ENCODE results near the gene PLEKHA3. TPM values are rescaled to one million over a fixed set of nuclear protein-coding genes. Genes with fewer than 3 reads are reported as not detected.

The PLEKHA3 gene
- total RNA-seq, 1 donor from 2014 or later, result 26.2 TPM

- TF ChIP-seq EZH2 (IDR thresholded peaks at IDR 0.05), result no peak
- TF ChIP-seq EZH2phosphoT487 (IDR thresholded peaks at IDR 0.05), result no peak
- no peak for TF ChIP-seq CTCF (IDR thresholded peaks at IDR 0.05)
- Histone ChIP-seq H3F3A (ENCODE audit: low read depth) (peaks cover 22% of the 10 kb centered on the region), H3K79me2 (ENCODE audit: low read depth) (peaks cover 31% of the 10 kb centered on the region), H3K36me3 (no peaks in the 10 kb centered on the region), H3K27ac (no peak overlapping the region), H4K20me1 (ENCODE audit: low read depth) (peaks cover 6% of the 10 kb centered on the region), H3K9me3 (ENCODE audit: low read depth) (no peaks in the 10 kb centered on the region), H3K4me3 (peak overlapping the region; percentile 66), H3K9ac (no peak overlapping the region), H3K4me2 (peak overlapping the region; percentile 94), H3K27me3 (peaks cover 7% of the 10 kb centered on the region), H2AFZ (replicated peaks) (no peak overlapping the region), H3K4me1 (peaks cover 13% of the 10 kb centered on the region)
- Mint-ChIP-seq H3K9me3 (no peaks in the 10 kb centered on the region), H3K36me3 (no peaks in the 10 kb centered on the region), H3K27me3 (ENCODE audit: insufficient read depth, low read depth) (no peaks in the 10 kb centered on the region), H3K4me1 (peaks cover 11% of the 10 kb centered on the region), H3K4me3 (peak overlapping the region; percentile 50), H3K27ac (no peak overlapping the region)
- DNase-seq (ENCODE audit: low spot score), result no peak
These were observed 3.8 kb upstream of the PLEKHA3 start for GRCh38 chr2:178476477-178476876.

GRCh38 chr2:178477443-178478129 is 2.7 kb upstream of the PLEKHA3 start:
- H3K9me3 ChIP-seq (ENCODE audit: low read depth), result no peaks in the 10 kb centered on the region
- peak overlapping the region; percentile 94 for H3K4me2 ChIP-seq
- no peak for DNase-seq (ENCODE audit: low spot score)
- no peaks in the 10 kb centered on the region for H3K36me3 ChIP-seq
- Mint-ChIP-seq H3K27ac (no peak overlapping the region), H3K4me3 (peak overlapping the region; percentile 92), H3K36me3 (no peaks in the 10 kb centered on the region), H3K4me1 (peaks cover 22% of the 10 kb centered on the region), H3K27me3 (ENCODE audit: insufficient read depth, low read depth) (no peaks in the 10 kb centered on the region), H3K9me3 (no peaks in the 10 kb centered on the region)
- peaks cover 17% of the 10 kb centered on the region for H4K20me1 ChIP-seq (ENCODE audit: low read depth)
- peaks cover 23% of the 10 kb centered on the region for H3K4me1 ChIP-seq
- H3K9ac ChIP-seq, result peak overlapping the region; percentile 9
- H3K27me3 ChIP-seq, result peaks cover 7% of the 10 kb centered on the region
- peaks cover 43% of the 10 kb centered on the region for H3K79me2 ChIP-seq (ENCODE audit: low read depth)
- H3K4me3 ChIP-seq, result peak overlapping the region; percentile 66
- H3F3A ChIP-seq (ENCODE audit: low read depth), result peaks cover 22% of the 10 kb centered on the region
- H3K27ac ChIP-seq, result no peak overlapping the region
- H2AFZ ChIP-seq (replicated peaks), result peak overlapping the region; percentile 96
- TF ChIP-seq EZH2phosphoT487 (IDR thresholded peaks at IDR 0.05), result no peak
- no peak for TF ChIP-seq CTCF (IDR thresholded peaks at IDR 0.05)
- no peak for TF ChIP-seq EZH2 (IDR thresholded peaks at IDR 0.05)

GRCh38 chr2:178478130-178478438 is 2.2 kb upstream of the PLEKHA3 start:
- TF ChIP-seq CTCF (IDR thresholded peaks at IDR 0.05), result no peak
- no peak for TF ChIP-seq EZH2 (IDR thresholded peaks at IDR 0.05)
- TF ChIP-seq EZH2phosphoT487 (IDR thresholded peaks at IDR 0.05), result no peak

More at GRCh38 chr2:178478130-178478438, 2.2 kb upstream of the PLEKHA3 start:
- H3K4me3 Mint-ChIP-seq, result peak overlapping the region; percentile 92
- Histone ChIP-seq H3K36me3 (no peaks in the 10 kb centered on the region), H3K27me3 (peaks cover 7% of the 10 kb centered on the region), H3K9me3 (ENCODE audit: low read depth) (no peaks in the 10 kb centered on the region), H2AFZ (replicated peaks) (peak overlapping the region; percentile 96), H3K79me2 (ENCODE audit: low read depth) (peaks cover 47% of the 10 kb centered on the region), H3K4me3 (peak overlapping the region; percentile 66), H4K20me1 (ENCODE audit: low read depth) (peaks cover 17% of the 10 kb centered on the region), H3K4me1 (peaks cover 23% of the 10 kb centered on the region), H3F3A (ENCODE audit: low read depth) (peaks cover 22% of the 10 kb centered on the region), H3K27ac (no peak overlapping the region), H3K4me2 (peak overlapping the region; percentile 94), H3K9ac (no peak overlapping the region)
- peaks cover 25% of the 10 kb centered on the region for H3K4me1 Mint-ChIP-seq
- H3K27ac Mint-ChIP-seq, result peak overlapping the region; percentile 94
- DNase-seq (ENCODE audit: low spot score), result peak; percentile 30
- H3K36me3 Mint-ChIP-seq, result no peaks in the 10 kb centered on the region
- H3K27me3 Mint-ChIP-seq (ENCODE audit: insufficient read depth, low read depth), result no peaks in the 10 kb centered on the region
- H3K9me3 Mint-ChIP-seq, result no peaks in the 10 kb centered on the region

Measured in neural progenitor cell (in vitro differentiated cells).